ENCODE measurements around the gene STEAP3.

DNA sequence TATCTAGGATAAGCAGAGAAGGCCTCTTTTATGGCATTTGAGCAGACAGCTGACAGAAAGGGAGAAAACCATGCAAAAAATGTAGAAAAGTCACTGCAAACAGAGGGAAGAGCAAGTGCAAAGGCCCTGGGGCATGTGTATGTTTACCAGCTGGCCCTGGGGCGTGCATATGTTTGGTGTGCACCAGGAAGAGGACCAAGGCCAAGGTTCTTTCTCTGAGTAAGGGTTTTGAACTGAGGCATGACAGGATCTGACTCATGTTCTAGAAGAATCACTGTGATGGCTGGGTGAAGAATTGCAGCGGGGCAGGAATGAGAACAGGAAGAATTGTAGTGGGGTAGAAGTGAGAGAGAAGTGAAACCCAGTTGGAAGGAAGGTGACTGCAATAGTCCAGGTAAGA is 69.6 kb downstream of the STEAP3 start:
- no peak for TF ChIP-seq YY1 (IDR thresholded peaks at IDR 0.05; ENCODE audit: insufficient read depth, insufficient read length)
- TF ChIP-seq ZNF274 (IDR thresholded peaks at IDR 0.05; ENCODE audit: low read depth, low read length), result no peak

Measured in NT2/D1 (cell line).